Measurements from ENCODE around the gene SRSF3.

GRCh38 chr6:36581716-36582115 lies 12.4 kb upstream of the SRSF3 start:
- TF ChIP-seq CTCF (IDR thresholded peaks at IDR 0.05) = no peak
- TF ChIP-seq POLR2A (IDR thresholded peaks at IDR 0.05) = no peak
